GM10266 (cell line): Measurements from ENCODE around the gene GSTM5.
"Not testable (repeated sequence)": the region's sequence is repeated elsewhere in the genome, so short reads cannot be mapped to it uniquely, and the experiment has no call there.

Experiments used
- DNase-seq: peaks from one replicate; pipeline ENCODE4 v3.0.0; 2012; ENCODE audit errors: extremely low spot score
- CTCF ChIP-seq: IDR thresholded peaks from 2 replicates; pipeline ENCODE4 v1.5.1; 2012; ENCODE audit warnings: mild to moderate bottlenecking, low read depth; ENCODE audit not compliant: control insufficient read depth, insufficient read depth; ENCODE audit errors: missing control alignments

The GSTM5 gene

GRCh38 chr1:109763646-109764415, 51.8 kb downstream of the GSTM5 start, which contains the start of gene EPS8L3:
TSS of gene EPS8L3 (minus strand) at chr1:109763923. CDS start at chr1:109761749, 2,174 bp downstream.
- no peak for DNase-seq

GRCh38 chr1:109764561-109765482, 52.8 kb downstream of the GSTM5 start:
- DNase-seq: no peak
- no peak for TF ChIP-seq CTCF

More at GRCh38 chr1:109763646-109764415, 51.8 kb downstream of the GSTM5 start, which contains the start of gene EPS8L3:
- TF ChIP-seq CTCF: no peak

GRCh38 chr1:109765483-109765815, 53.4 kb downstream of the GSTM5 start:
- DNase-seq: no peak
- no peak for TF ChIP-seq CTCF

GRCh38 chr1:109765896-109766615, 54.0 kb downstream of the GSTM5 start:
- no peak for DNase-seq
- no peak for TF ChIP-seq CTCF

GRCh38 chr1:109766991-109767636, 55.1 kb downstream of the GSTM5 start:
- not testable (repeated sequence) for DNase-seq
